OCI-LY7 (cell line): Measurements from ENCODE around the gene CHGA. TPM values are rescaled to one million over a fixed set of nuclear protein-coding genes. Genes with fewer than 3 reads are reported as not detected.

Experiments used
- BruUV-seq: library from RNA; stranded (reverse); fragments of 400-500 nt; replicated peaks from 2 replicates; lab custom pipeline; 2021; lab: Mats Ljungman, UMichigan
- CTCF ChIA-PET: fragments of 300-600 bp; sonication (Branson Sonifier 250); formaldehyde crosslinking; loops from one replicate; lab custom pipeline; 2022; ENCODE audit warnings: antibody characterized with exemption; ENCODE audit not compliant: unreplicated experiment; lab: Charles Lee
- POLR2A ChIA-PET: fragments of 300-600 bp; sonication (Branson Sonifier 250); formaldehyde crosslinking; loops from one replicate; lab custom pipeline; 2022; ENCODE audit warnings: antibody characterized with exemption; lab: Charles Lee
- DNase-seq: peaks from one replicate; pipeline ENCODE4 v3.0.0-alpha.2; 2015; ENCODE audit warnings: low spot score
- H2AFZ ChIP-seq: fragments of 200-600 bp; sonication (generic), shearing (Covaris generic); 2 replicates; pipeline ENCODE4 v1.6.1; 2014; ENCODE audit warnings: mild to moderate bottlenecking, antibody characterized with exemption, low read length, moderate library complexity
- H3K27ac ChIP-seq: fragments of 200-600 bp; sonication (generic); 2 replicates; pipeline ENCODE4 v1.5.1; 2014; ENCODE audit warnings: mixed run types, low read depth, mild to moderate bottlenecking, moderate library complexity, low read length, inconsistent platforms; ENCODE audit not compliant: poor library complexity, severe bottlenecking
- H3K36me3 ChIP-seq: fragments of 200-600 bp; sonication (generic); 2 replicates; pipeline ENCODE4 v1.6.1; 2014; ENCODE audit warnings: mild to moderate bottlenecking, antibody characterized with exemption, low read length, moderate library complexity, mixed read lengths; ENCODE audit not compliant: insufficient read depth
- H3K4me1 ChIP-seq: fragments of 200-600 bp; sonication (generic); 2 replicates; pipeline ENCODE4 v1.5.1; 2014; ENCODE audit warnings: mild to moderate bottlenecking, low read length; ENCODE audit not compliant: insufficient read depth, poor library complexity, severe bottlenecking
- H3K4me2 ChIP-seq: fragments of 200-600 bp; sonication (generic); 2 replicates; pipeline ENCODE4 v1.6.1; 2014; ENCODE audit warnings: mild to moderate bottlenecking, low read length
- H3K4me3 ChIP-seq: fragments of 200-600 bp; sonication (generic); 2 replicates; pipeline ENCODE4 v1.5.1; 2014; ENCODE audit warnings: mild to moderate bottlenecking, low read depth, low read length; ENCODE audit not compliant: poor library complexity, severe bottlenecking
- H3K79me2 ChIP-seq: fragments of 200-600 bp; sonication (generic); 2 replicates; pipeline ENCODE4 v1.6.1; 2016; ENCODE audit warnings: low read depth, mild to moderate bottlenecking, low read length, moderate library complexity, mixed read lengths; ENCODE audit not compliant: insufficient read depth
- H3K9me2 ChIP-seq: fragments of 200-600 bp; sonication (generic); 2 replicates; pipeline ENCODE4 v1.6.1; 2016; ENCODE audit warnings: mild to moderate bottlenecking, low read length, mixed read lengths; ENCODE audit not compliant: insufficient read depth
- H3K9me3 ChIP-seq: fragments of 200-600 bp; sonication (generic); 2 replicates; pipeline ENCODE4 v1.6.1; 2014; ENCODE audit warnings: mild to moderate bottlenecking, mixed run types, low read length, mixed read lengths
- H4K20me1 ChIP-seq: fragments of 200-600 bp; sonication (generic); 2 replicates; pipeline ENCODE4 v1.6.1; 2014; ENCODE audit warnings: mild to moderate bottlenecking, antibody characterized with exemption, low read length, moderate library complexity, mixed read lengths; ENCODE audit not compliant: insufficient read depth
- EZH2phosphoT487 ChIP-seq: fragments of 200-600 bp; sonication (generic); IDR thresholded peaks from 2 replicates; pipeline ENCODE4 v1.6.1; 2018; ENCODE audit warnings: low read depth, borderline replicate concordance, mild to moderate bottlenecking, mixed run types, antibody characterized with exemption, low read length, moderate library complexity, mixed read lengths
- intact Hi-C: fragments of 100-400 bp; cut with micrococcal nuclease; formaldehyde crosslinking; loops from one replicate; pipeline ENCODE4 v1.10.0; 2022; ENCODE audit not compliant: unreplicated experiment
- total RNA-seq, 2 experiments: library from RNA; depleted of rRNA in 1 of 2; stranded (reverse); fragments of >200 nt in 1 of 2; shearing (Covaris generic) in 1 of 2; gene quantifications; 2 replicates each; pipeline ENCODE4 v1.2.3, GENCODE V29; 2014 to 2022
- TF ChIP-seq, protein P1 (sequence below): fragments of 200-600 bp; sonication (generic); conservative IDR thresholded peaks from 2 replicates; pipeline ENCODE4 v1.5.1; 2014; ENCODE audit warnings: mild to moderate bottlenecking, antibody characterized with exemption, low read length, moderate library complexity, mixed read lengths

Gene CHGA
- total RNA-seq, 2 experiments from 2014 or later: 0.57 TPM; not detected in 1

DNA sequence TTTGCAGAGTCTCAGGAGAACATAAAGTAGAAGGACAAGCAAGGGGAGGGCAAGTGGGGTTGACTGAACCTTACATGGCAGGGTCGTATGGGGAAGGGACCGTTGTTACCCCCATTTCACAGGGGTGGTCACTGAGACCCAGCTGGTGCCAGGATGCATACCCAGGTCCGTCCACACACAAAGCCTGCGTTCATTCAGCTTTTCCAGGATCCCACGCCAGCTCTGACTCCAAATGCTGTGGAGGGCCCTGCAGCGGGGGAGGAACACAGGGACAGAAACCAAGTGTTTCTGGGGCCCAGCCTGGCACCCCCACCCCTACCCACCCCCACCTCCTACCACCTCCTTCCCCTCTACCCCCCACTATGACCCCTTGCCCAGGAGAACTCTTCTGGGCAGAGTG lies 16.5 kb upstream of the CHGA start:
- H3K4me3 ChIP-seq: no peak overlapping the region
- ChIA-PET CTCF (no interaction called here), POLR2A (no interaction called here)
- no peaks in the 10 kb centered on the region for H3K36me3 ChIP-seq
- no peaks in the 10 kb centered on the region for H3K79me2 ChIP-seq
- no peak for TF ChIP-seq EZH2phosphoT487
- TF ChIP-seq, protein P1, sequence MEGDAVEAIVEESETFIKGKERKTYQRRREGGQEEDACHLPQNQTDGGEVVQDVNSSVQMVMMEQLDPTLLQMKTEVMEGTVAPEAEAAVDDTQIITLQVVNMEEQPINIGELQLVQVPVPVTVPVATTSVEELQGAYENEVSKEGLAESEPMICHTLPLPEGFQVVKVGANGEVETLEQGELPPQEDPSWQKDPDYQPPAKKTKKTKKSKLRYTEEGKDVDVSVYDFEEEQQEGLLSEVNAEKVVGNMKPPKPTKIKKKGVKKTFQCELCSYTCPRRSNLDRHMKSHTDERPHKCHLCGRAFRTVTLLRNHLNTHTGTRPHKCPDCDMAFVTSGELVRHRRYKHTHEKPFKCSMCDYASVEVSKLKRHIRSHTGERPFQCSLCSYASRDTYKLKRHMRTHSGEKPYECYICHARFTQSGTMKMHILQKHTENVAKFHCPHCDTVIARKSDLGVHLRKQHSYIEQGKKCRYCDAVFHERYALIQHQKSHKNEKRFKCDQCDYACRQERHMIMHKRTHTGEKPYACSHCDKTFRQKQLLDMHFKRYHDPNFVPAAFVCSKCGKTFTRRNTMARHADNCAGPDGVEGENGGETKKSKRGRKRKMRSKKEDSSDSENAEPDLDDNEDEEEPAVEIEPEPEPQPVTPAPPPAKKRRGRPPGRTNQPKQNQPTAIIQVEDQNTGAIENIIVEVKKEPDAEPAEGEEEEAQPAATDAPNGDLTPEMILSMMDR: no peak
- intact Hi-C loops: no loop called here
- no peaks in the 10 kb centered on the region for H3K9me3 ChIP-seq
- no peak overlapping the region for H3K27ac ChIP-seq
- no peak overlapping the region for H2AFZ ChIP-seq
- no peak overlapping the region for H3K4me2 ChIP-seq
- no peak for DNase-seq
- BruUV-seq: no TSS peak
- no peaks in the 10 kb centered on the region for H4K20me1 ChIP-seq
- H3K9me2 ChIP-seq: no peaks in the 10 kb centered on the region
- peaks cover 4% of the 10 kb centered on the region for H3K4me1 ChIP-seq

DNA sequence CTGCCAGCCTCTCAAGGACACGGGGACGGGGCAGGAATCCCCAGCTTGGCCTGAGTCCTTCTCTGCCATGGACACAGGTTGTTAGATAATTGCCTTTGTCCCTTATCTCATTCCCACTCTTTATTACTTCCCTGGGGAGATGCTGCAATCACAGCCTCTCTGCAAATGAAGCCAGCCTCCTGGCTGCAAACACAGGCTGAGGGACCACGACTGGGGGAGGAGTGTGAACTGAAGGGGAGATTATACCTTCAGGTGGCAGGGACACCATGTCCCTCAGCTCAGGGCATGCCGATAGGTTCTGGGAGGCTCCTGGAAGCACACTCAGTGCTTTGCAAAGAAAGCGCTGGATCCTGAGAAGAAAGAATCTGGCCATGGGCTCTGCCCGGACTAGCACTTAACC lies 16.1 kb upstream of the CHGA start:
- ChIA-PET POLR2A (no interaction called here), CTCF (no interaction called here)
- H3K9me2 ChIP-seq: no peaks in the 10 kb centered on the region

DNA sequence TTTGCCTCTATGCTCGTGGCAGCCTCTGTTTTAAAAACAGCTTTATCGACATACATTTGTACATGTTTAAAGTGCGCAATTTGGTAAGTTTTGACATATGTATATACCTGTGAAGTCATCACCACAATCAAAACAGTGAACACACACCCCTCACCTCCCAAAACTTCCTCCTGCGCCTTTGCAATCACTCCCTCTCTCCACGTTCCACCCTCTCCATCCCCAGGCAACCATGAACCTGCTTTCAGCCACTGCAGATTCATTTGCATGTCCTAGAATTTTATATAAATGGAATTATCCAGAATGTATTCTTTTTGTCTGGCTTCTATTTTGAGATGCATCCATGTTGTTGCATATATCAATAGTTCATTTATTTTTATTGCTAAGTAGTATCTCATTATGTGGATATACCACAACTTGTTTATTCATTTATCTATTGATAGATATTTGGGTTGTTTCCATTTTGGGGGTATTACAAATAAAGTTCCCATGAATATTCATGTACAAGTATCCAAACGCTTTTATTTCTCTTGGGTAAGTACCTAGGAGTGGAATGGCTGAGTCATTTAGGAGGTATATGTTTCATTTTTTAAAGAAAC lies 15.5 kb upstream of the CHGA start:
- no peak overlapping the region for H3K4me2 ChIP-seq
- no peak overlapping the region for H3K27ac ChIP-seq
- TF ChIP-seq, protein P1: no peak
- TF ChIP-seq EZH2phosphoT487: no peak
- ChIA-PET POLR2A (no interaction called here), CTCF (no interaction called here)
- H3K4me3 ChIP-seq: no peak overlapping the region
- H3K79me2 ChIP-seq: no peaks in the 10 kb centered on the region
- no peak overlapping the region for H2AFZ ChIP-seq
- H3K4me1 ChIP-seq: peaks cover 4% of the 10 kb centered on the region
- H4K20me1 ChIP-seq: no peaks in the 10 kb centered on the region
- no TSS peak for BruUV-seq
- intact Hi-C loops: no loop called here
- no peaks in the 10 kb centered on the region for H3K9me2 ChIP-seq
- no peaks in the 10 kb centered on the region for H3K9me3 ChIP-seq
- H3K36me3 ChIP-seq: no peaks in the 10 kb centered on the region
- no peak for DNase-seq

More for the DNA sequence above, 16.1 kb upstream of the CHGA start:
- BruUV-seq: no TSS peak
- Histone ChIP-seq H3K4me2 (no peak overlapping the region), H4K20me1 (no peaks in the 10 kb centered on the region), H2AFZ (no peak overlapping the region), H3K4me1 (peaks cover 4% of the 10 kb centered on the region), H3K27ac (no peak overlapping the region), H3K79me2 (no peaks in the 10 kb centered on the region), H3K4me3 (no peak overlapping the region), H3K9me3 (no peaks in the 10 kb centered on the region), H3K36me3 (no peaks in the 10 kb centered on the region)
- DNase-seq: no peak
- TF ChIP-seq, protein P1: no peak
- TF ChIP-seq EZH2phosphoT487: no peak
- intact Hi-C loops: no loop called here
